ENCODE data around the gene TACC3.

Gene TACC3

DNA sequence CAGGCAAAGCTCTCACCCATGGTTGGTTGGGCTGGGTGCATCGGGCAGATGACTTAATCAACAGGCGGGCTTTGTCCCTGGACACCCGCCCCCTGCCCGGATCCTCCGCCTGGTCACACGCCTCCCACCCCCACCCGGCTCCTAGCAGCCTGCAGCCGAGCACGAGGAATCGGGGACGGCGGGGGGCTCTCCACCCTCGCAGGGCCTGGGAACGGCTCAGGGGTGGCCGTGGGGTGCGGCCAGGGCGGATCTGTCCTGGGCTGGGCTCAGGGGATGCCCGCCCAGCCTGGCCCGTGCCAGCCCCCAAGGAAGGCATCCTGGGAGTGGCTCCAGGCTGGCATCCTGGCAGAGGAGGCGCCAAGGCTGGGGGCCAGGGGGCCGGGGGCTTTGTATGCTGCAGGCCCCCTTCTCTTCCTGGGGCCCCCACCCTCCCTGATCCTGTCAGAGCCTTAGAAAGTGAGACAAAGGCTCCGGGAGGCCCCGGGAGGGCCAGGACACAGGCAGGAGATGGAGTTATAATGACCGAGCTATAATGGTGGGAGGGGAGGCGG lies 39.3 kb downstream of the TACC3 start:
- no peaks in the 10 kb centered on the region for H3K79me2 ChIP-seq (ENCODE audit: low read length)
- TF ChIP-seq EZH2 (optimal IDR thresholded peaks at IDR 0.05; ENCODE audit: low read depth, low read length) (no peak), EZH2phosphoT487 (IDR thresholded peaks at IDR 0.05; ENCODE audit: low read length) (no peak)
- TF ChIP-seq, protein P1, sequence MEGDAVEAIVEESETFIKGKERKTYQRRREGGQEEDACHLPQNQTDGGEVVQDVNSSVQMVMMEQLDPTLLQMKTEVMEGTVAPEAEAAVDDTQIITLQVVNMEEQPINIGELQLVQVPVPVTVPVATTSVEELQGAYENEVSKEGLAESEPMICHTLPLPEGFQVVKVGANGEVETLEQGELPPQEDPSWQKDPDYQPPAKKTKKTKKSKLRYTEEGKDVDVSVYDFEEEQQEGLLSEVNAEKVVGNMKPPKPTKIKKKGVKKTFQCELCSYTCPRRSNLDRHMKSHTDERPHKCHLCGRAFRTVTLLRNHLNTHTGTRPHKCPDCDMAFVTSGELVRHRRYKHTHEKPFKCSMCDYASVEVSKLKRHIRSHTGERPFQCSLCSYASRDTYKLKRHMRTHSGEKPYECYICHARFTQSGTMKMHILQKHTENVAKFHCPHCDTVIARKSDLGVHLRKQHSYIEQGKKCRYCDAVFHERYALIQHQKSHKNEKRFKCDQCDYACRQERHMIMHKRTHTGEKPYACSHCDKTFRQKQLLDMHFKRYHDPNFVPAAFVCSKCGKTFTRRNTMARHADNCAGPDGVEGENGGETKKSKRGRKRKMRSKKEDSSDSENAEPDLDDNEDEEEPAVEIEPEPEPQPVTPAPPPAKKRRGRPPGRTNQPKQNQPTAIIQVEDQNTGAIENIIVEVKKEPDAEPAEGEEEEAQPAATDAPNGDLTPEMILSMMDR (IDR thresholded peaks at IDR 0.05; ENCODE audit: low read length): no peak
- no peaks in the 10 kb centered on the region for H3K9me2 ChIP-seq (replicated peaks; ENCODE audit: insufficient read depth, low read length)
- H3K9ac ChIP-seq (ENCODE audit: low read length): no peak overlapping the region
- H3K27me3 ChIP-seq (replicated peaks; ENCODE audit: insufficient read depth, low read length): peaks cover 88% of the 10 kb centered on the region
- no peaks in the 10 kb centered on the region for H3K9me3 ChIP-seq (replicated peaks; ENCODE audit: insufficient read depth, low read length)
- H4K20me1 ChIP-seq (ENCODE audit: insufficient read depth, low read length): no peaks in the 10 kb centered on the region
- no peak for DNase-seq
- no peaks in the 10 kb centered on the region for H3K4me1 ChIP-seq (ENCODE audit: low read length)
- H3F3A ChIP-seq (ENCODE audit: insufficient read depth, low read length): no peaks in the 10 kb centered on the region
- H3K27ac ChIP-seq (ENCODE audit: low read length): no peak overlapping the region
- H3K36me3 ChIP-seq (replicated peaks; ENCODE audit: insufficient read depth, low read length): no peaks in the 10 kb centered on the region
- no peak overlapping the region for H3K4me3 ChIP-seq (ENCODE audit: low read length)
- H3K4me2 ChIP-seq (ENCODE audit: low read depth, low read length): no peak overlapping the region
- no peak overlapping the region for H2AFZ ChIP-seq (ENCODE audit: low read length)

DNA sequence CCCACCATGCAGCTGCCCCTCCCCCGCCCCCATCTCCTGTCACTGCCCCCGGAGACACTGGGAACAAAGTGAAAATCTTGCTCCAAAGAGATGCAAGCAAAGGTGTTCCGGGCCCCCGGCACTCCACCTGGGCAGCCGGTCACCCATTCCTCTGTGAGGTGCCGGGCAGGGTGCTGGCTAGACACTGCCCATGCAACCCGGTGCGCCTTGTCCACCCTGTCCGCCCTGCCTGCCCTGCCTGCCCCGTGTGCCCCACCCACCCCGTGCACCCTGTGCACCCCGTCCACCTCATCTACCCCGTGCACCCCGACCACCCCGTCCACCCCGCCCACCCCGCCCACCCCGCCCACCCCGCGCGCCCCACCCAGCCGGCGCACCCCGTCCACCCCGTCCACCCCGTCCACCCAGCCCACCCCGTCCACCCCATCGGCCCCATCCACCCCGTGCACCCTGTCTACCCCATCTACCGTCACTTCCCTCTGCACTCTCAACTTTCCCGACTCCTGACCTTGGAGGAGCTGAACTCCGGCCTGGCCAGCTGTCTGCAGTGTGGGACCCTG lies 39.9 kb downstream of the TACC3 start:
- Histone ChIP-seq H3K79me2 (ENCODE audit: low read length) (no peaks in the 10 kb centered on the region), H3K27ac (ENCODE audit: low read length) (no peak overlapping the region), H3K9ac (ENCODE audit: low read length) (no peak overlapping the region), H3K9me3 (replicated peaks; ENCODE audit: insufficient read depth, low read length) (no peaks in the 10 kb centered on the region), H4K20me1 (ENCODE audit: insufficient read depth, low read length) (no peaks in the 10 kb centered on the region; the same call in 1 of the 2 replicates), H3K4me3 (ENCODE audit: low read length) (no peak overlapping the region), H3K36me3 (replicated peaks; ENCODE audit: insufficient read depth, low read length) (no peaks in the 10 kb centered on the region), H3K4me2 (ENCODE audit: low read depth, low read length) (no peak overlapping the region), H3K9me2 (replicated peaks; ENCODE audit: insufficient read depth, low read length) (no peaks in the 10 kb centered on the region), H2AFZ (ENCODE audit: low read length) (no peak overlapping the region), H3K27me3 (replicated peaks; ENCODE audit: insufficient read depth, low read length) (peaks cover 87% of the 10 kb centered on the region), H3K4me1 (ENCODE audit: low read length) (no peaks in the 10 kb centered on the region), H3F3A (ENCODE audit: insufficient read depth, low read length) (no peaks in the 10 kb centered on the region)
- TF ChIP-seq, protein P1 (IDR thresholded peaks at IDR 0.05; ENCODE audit: low read length): no peak
- no peak for DNase-seq

DNA sequence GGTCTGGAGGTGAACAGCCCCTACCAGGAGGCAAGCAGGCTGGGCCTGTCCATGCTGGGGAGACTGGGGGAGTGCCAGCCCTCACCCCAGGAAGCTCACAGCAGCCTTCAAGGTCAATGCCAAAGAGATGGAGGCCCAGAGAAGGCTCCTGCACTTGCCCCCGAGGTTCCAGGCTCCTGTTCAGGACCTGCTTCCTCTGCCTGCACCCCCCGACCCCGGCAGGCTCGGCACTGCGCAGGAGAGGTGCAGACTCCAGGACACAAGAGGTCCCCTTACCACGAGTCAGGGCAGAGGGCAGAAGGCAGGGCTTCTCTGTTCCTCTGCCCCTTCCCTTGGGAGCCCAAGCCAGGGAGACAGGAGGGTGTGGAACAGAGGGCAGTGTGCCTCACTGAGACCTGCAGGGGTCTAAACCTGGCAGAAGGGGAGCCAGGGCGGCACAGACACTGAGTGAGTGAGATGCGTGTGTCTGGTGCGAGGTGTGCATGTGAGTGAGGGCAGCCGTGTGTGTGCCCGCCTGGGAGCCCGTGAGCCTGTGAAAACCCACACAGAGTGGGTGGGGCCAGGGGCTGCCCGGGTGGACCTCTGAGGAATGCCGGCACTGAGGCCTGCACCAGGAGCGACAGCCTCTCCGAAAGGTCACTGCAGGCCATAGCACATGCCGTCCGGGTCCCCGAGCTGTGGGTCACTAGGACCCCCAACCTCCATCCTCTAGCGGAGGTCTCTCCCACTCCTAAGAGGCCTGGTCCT lies 41.1 kb downstream of the TACC3 start:
- no peaks in the 10 kb centered on the region for H3F3A ChIP-seq (ENCODE audit: insufficient read depth, low read length)
- H3K4me1 ChIP-seq (ENCODE audit: low read length): no peaks in the 10 kb centered on the region
- no peaks in the 10 kb centered on the region; the same call in 1 of the 2 replicates for H4K20me1 ChIP-seq (ENCODE audit: insufficient read depth, low read length)
- H3K9me3 ChIP-seq (replicated peaks; ENCODE audit: insufficient read depth, low read length): no peaks in the 10 kb centered on the region
- H3K9ac ChIP-seq (ENCODE audit: low read length): no peak overlapping the region
- no peak overlapping the region for H3K4me2 ChIP-seq (ENCODE audit: low read depth, low read length)
- no peak overlapping the region for H3K4me3 ChIP-seq (ENCODE audit: low read length)
- peaks cover 80% of the 10 kb centered on the region for H3K27me3 ChIP-seq (replicated peaks; ENCODE audit: insufficient read depth, low read length)
- H3K36me3 ChIP-seq (replicated peaks; ENCODE audit: insufficient read depth, low read length): no peaks in the 10 kb centered on the region
- no peak overlapping the region for H3K27ac ChIP-seq (ENCODE audit: low read length)
- DNase-seq: no peak
- TF ChIP-seq, protein P1 (IDR thresholded peaks at IDR 0.05; ENCODE audit: low read length): no peak
- no peak for TF ChIP-seq EZH2 (optimal IDR thresholded peaks at IDR 0.05; ENCODE audit: low read depth, low read length)
- TF ChIP-seq EZH2phosphoT487 (IDR thresholded peaks at IDR 0.05; ENCODE audit: low read length): no peak
- H3K79me2 ChIP-seq (ENCODE audit: low read length): no peaks in the 10 kb centered on the region
- H2AFZ ChIP-seq (ENCODE audit: low read length): no peak overlapping the region
- no peaks in the 10 kb centered on the region for H3K9me2 ChIP-seq (replicated peaks; ENCODE audit: insufficient read depth, low read length)
